Adipose tissue (tissue), 3 donors: ENCODE data around the gene TIMP2. TPM values are rescaled to one million over a fixed set of nuclear protein-coding genes. Genes with fewer than 3 reads are reported as not detected.
"Not testable (repeated sequence)": the region's sequence is repeated elsewhere in the genome, so short reads cannot be mapped to it uniquely, and the experiment has no call there.

ENCODE experiments used
- H3K27ac ChIP-seq: one replicate; pipeline ENCODE4 v1.5.1; 2013; ENCODE audit warnings: low read depth, low read length
- WGBS, 3 donors: extraction: QIAGEN DNeasy Blood & Tissue Kit; methylation state at CpG; one replicate each; pipeline ENCODE4 v1.1.7; 2013; 5-methylcytosine and 5-hydroxymethylcytosine counted together
- polyA plus RNA-seq, 3 donors: library from polyadenylated mRNA; stranded (reverse); fragments of 200-250 nt; gene quantifications; one replicate each; pipeline ENCODE4 v1.2.3, GENCODE V29; 2013
- donor health status: healthy with polysubstance abuse.
- donor health status: Bipolar disorder and iron deficiency.
- donor health status: healthy.

Gene TIMP2
- polyA plus RNA-seq, 3 donors = 37.2 to 127 (median 122) TPM

DNA sequence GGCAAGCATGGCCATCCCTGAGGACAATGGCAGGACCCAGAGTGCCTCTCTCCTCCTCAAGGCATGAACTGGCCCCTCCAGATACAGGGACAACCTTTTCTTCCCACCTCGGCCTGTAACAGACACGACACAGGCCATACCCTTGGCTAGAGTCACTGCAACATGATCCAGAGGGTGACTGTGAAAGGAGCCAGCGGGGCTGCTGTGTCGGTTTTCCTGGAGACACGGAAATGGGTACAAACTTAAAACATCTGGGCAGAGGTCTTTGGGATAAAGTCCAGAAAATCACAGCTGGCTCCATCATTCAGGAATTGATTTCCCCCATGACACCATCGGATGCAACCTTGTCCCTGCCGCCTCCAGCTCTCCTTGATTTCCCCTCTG lies 27.5 kb downstream of the TIMP2 start:
- no peak overlapping the region for H3K27ac ChIP-seq
- WGBS, 3 donors = 71 to 92% (median 73%) methylated on average over 7 of the region's 7 CpGs

DNA sequence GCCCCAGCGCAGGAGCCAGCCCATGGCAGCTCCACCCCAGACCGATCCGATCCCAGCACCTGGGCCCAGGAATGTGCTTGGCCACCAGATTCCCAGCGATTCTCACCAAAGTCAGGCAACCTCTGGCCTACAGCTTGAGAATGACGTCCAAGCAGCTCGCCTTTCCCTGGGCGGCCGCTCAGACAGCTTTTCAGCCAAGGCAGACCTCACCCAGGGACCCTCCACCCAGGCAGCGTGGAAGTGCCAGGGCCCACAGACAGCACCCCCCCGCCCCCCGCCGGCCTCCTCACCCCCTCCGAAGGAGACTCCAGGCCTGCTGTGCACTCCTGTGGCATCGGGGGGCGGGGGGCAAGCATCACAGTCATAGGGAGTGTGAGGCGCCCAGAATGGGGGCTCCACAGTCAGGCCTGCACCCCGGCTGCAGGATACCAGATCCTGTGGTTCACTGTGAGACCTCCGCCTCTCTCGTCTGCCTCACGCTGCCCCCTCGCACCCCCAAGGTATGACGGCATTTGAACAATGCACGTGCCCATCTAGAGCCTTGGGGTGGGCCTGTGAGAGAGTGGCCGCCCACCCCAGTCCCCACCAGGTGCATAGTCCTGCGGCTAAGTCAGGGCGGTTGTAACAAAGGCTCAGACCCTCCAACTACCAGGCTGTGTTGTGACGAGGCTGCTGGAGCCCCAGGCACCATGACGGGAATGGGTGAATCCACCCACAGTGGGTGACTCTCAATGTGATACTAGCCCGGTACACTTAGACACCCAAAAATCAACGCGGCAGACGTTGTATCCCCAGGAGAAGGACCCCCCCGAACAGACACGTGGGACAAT lies 28.1 kb downstream of the TIMP2 start:
- H3K27ac ChIP-seq = no peak overlapping the region
- WGBS, 3 donors = 80 to 90% (median 85%) methylated on average over 32 to 34 of the region's 34 CpGs

DNA sequence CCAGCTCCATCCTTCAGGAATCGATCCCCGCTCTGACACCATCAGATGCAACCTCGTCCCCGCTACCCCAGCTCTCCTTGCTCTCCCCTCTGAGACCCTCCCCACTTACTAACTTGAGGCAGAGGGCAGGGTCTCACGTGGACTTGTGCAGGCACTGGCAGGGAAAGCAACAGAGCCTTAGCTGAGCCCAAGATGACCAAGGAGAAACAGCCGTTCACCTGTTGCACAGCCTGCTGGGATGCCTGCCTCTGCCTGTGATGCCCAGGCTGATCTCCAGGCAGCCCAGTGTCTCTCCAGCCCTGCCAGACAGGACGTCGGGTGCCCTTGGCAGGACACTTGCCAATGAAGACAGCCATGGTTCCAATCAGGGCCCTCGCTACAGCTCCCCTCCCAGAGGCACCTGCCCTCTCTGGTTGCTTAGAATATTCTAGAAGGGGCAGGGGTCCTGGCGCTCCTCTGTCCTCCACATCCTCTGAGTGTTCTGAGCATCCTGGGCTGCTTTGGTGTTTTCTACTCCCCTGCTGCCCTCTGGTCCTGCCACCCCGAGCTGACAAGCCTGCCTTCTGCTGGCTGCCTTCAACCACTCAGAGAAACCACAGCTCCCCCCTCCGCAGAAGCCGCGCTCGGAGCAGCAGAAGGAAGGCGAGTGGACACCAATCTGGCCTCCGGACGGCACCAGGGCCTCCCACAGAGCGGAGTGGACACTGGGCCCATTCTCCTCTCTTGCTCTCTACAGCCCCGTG lies 28.9 kb downstream of the TIMP2 start:
- WGBS, 3 donors = 75 to 87% (median 79%) methylated on average over 20 of the region's 20 CpGs
- no peak overlapping the region for H3K27ac ChIP-seq

DNA sequence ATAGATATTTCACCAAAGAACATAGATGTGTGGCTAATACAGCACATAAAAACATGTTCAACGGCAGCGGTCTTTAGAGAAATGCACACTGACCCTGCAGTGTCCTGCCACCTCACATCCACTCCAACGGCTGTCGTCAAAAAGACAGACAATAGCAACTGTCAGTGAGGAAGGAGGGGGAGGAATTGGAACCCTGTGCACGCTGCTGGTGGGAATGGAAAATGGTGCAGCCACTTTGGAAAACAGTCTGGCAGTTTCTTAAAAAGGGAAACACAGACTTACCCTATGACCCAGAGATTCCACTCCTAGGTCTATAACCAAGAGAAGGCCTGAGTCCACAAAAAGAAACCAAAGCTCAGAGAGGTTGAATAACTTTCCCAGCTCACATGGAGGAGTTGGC lies 29.9 kb downstream of the TIMP2 start:
- WGBS, 3 donors = 50 to 85% (median 55%) methylated on average over 5 of the region's 5 CpGs
- H3K27ac ChIP-seq = no peak overlapping the region

DNA sequence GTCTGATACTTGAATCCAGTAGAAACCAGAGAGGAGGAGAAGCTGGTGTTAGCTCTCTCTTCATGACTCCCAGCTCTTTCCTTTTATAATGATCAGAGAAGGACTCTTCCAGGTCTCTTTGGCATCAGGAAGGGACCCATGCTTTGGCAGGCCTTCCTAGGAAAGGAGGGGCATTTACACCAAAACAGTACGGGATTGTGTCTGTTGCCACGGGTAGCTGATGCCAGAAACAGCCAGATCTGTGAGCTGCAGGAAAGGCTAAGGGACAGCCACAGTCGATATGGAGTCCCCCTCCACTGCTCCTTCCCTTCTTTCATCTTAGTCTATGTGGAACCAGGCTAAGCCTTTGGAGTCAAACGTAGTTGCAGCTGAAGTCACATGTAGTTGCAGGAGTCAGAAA lies 31.5 kb downstream of the TIMP2 start:
- no peak overlapping the region for H3K27ac ChIP-seq
- WGBS, 3 donors = 31 to 56% (median 41%) methylated on average over 4 of the region's 4 CpGs

DNA sequence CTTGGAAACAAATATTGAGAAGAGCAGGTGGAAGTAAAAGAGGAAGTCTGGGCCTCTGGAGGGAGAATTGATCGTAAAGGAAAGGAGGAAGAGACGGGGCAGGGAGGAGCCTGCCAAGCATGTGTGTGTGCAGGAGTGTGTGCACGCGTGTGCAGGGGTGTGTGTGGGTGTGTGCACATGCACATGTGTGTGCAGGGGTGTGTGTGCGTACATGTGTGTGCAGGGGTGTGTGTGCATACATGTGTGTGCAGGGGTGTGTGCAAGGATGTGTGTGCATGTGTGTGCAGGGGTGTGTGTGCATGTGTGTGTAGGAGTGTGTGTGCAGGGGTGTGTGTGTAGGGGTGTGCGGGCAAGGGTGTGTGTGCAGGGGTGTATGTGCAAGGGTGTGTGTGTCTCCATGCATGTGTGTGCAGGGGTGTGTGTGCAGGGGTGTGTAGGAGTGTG lies 32.2 kb downstream of the TIMP2 start:
- 60 to 83% (median 76%) methylated on average over 6 of the region's 6 CpGs for WGBS, 3 donors
- H3K27ac ChIP-seq = no peak overlapping the region

DNA sequence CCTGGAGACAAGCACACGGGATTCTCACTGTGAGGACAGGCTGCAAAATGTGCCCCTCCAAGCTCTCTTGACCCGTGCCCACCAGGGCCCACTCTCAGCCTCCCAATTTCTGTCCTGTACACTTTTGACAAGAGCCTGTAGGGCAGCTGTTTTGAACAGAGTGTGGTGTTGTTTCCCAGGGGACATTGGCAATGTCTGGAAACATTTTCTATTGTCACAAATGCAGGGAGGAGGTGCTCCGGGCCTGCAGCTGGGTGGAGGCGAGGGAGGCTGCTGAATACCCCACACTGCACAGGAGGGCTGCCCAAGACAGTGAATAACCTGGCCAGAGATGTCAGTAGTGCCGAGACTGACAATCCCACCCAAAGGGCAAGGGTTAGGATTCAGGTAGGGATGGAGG lies 32.7 kb downstream of the TIMP2 start:
- WGBS, 3 donors = 51 to 75% (median 56%) methylated on average over 5 of the region's 5 CpGs
- H3K27ac ChIP-seq = no peak overlapping the region

DNA sequence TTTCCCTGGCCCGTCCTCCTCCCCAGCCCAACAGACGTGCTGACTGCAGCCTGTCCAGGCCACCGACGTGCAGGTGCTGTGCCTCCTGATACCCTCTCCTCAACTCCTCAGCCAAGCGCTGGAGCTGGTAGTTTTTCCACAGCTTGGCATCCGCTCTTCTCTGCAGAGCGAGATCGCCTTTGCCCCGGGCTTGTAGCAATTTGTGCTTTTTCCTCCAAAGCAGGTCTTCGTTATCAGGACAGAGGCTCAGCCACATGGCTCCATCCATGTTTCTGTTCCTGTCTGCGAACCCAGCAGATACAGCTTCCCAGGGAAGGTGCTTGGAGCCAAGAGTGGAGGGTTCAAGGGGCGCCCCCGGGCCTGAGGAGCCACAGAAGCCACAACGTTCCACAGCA lies 33.1 kb downstream of the TIMP2 start:
- WGBS, 3 donors = 76 to 89% (median 78%) methylated on average over 14 of the region's 14 CpGs
- H3K27ac ChIP-seq = peak overlapping the region; percentile 41

DNA sequence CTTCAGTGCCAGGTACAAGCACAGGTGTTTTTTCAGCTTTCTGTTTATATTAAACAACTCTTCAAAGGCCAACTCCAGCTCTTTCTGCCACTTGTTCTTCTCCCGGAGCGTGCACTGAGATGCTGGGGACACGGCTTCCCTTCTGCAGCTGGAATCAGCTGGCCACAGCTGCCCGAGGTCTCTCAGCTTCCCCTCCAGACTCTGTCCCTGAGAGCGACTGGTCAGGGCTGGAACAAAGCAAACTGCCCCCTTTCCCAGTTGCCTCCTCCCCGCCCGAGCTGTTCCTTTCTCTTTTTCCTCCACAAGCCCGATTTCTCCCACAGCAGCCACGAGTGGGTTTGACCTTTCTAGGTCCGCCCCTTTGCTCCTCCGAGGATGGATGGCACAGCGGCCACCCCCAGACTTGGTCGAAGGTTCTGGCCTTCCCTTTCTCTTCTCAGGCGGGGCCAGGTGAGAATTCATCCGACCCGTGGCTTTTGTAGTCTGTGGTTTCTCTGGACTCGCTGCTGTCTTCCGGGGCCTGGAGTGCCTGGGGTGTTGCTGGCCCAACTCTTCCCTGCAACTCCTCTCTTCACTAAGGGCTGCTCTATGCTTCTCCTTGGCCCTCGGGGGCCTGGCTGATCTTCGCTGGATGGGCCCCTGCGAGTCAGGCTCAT lies 33.7 kb downstream of the TIMP2 start:
- H3K27ac ChIP-seq = peak overlapping the region; percentile 41
- 64 to 79% (median 71%) methylated on average over 21 of the region's 21 CpGs for WGBS, 3 donors

DNA sequence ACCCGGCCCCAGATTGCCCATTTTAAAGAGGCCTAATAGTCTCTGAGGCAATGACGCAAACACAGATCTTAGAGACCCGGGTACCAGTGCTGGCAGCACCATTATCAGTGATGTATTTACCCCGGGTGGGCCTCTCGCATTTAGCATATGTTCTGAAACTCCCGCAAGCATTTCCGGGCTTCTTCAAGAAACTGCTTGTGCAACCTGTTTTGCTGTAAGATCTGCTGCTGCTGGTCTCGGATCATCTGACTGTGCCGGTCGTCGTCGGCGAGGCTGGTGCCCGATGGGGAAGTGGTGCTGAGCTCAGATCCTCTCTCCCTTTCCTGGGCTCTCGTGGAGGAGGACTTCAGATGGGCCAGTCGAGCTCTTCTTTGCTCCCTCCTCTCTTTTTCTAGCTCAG lies 34.7 kb downstream of the TIMP2 start:
- WGBS, 3 donors = 48 to 85% (median 53%) methylated on average over 16 of the region's 16 CpGs
- H3K27ac ChIP-seq = no peak overlapping the region

DNA sequence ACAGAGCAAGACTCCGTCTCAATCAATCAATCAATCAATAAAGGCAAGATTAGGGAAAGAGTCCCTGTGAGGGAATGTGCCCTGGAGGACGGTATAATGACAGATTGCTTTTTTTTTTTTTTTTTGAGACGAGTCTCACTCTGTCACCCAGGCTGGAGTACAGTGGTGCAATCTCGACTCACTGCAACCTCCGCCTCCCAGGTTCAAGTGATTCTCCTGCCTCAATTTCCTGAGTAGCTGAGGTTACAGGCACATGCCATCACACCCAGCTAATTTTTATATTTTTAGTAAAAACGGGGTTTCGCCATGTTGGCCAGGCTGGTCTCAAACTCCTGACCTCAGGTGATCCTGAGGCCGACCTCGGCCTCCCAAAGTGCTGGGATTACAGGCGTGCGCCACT lies 35.1 kb downstream of the TIMP2 start:
- WGBS, 3 donors = 59 to 85% (median 67%) methylated on average over 10 to 11 of the region's 11 CpGs
- not testable (repeated sequence) for H3K27ac ChIP-seq

DNA sequence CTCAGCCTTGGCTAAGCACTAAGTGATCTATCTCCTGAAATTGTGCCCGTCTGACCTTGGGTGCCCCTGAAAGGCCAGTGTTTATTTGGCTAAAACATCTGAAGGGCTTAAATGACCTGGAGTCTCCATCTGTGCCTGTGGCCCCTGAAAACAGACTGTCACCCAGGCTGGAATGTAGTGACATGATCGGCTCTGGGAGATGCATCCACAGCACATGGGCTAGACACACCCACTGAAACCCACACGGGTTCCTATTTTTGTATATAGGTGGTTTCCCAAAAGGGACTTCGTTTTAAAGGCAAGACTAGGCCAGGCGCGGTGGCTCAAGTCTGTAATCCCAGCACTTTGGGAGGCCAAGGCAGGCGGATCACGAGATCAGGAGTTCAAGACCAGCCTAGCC lies 35.7 kb downstream of the TIMP2 start:
- H3K27ac ChIP-seq = no peak overlapping the region
- 59 to 74% (median 67%) methylated on average over 8 of the region's 8 CpGs for WGBS, 3 donors

DNA sequence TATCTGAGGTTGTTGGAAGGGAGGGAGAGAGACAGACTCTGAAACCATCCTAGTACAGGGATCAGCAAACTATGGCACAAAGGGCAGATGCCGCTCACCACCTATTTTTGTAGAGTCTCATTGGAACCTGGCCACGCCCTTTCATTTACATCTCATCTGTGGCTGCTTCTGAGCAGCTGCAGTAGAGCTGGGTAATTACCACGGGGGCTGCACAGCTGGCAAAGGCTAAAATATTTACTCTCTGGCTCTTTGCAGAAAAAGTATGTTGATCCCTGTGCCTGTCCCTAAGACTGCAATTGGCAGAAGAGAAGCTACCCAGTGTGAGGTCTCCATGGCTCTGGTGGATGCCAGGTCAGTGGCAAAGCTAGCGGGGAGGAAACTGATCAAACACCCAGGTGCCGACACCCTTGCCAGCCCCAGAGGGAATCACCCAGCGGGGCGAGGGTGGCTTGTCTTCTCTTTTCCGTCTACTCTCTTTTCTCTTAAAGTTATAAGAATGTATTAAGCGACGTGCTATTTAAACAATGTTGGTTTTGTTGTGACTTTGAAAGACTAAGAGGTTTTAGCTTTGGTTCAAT lies 36.2 kb downstream of the TIMP2 start:
- H3K27ac ChIP-seq = no peak overlapping the region

DNA sequence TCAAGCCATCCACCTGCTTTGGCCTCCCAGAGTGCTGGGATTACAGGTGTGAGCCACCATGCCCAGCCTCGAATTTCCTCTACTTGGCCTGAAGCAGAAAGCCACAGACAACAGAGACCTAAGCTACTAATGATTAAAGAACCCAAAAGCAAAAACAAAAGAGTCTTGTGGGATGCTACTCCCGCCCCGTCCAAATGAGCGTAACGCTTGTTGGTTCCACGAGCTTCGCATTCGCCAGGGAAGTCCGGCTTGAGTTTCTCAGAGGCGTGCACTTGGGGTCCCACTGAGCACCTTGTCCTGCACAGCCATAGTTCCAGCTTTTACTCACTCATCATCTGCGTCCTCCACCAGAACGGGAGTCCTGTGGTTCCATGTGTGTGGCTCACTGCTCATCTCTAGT lies 38.2 kb downstream of the TIMP2 start:
- no peak overlapping the region for H3K27ac ChIP-seq
- 96 to 97% (median 97%) methylated on average over 12 of the region's 12 CpGs for WGBS, 3 donors

More for the DNA sequence above, 36.2 kb downstream of the TIMP2 start:
- WGBS, 3 donors = 62 to 89% (median 83%) methylated on average over 10 of the region's 10 CpGs

DNA sequence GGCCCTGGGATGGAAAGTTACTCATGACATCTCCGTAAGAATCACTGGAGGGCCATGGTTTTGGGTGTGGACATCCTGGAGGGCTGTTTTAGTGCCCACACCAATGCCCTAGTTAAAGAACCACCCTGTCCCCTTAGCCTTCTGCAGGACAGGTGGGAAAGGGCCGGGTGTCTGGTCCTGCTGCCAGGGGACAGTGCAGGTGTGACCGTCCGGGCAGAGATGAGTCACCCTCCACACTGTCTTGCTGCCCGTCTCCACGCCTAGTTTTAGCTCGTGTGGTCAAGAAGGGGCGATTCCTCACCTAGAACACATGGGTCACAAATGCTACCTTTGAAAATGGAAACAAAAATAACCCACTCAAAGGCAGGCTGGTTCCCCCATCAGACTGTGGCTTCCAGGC lies 39.2 kb downstream of the TIMP2 start:
- H3K27ac ChIP-seq = no peak overlapping the region
- WGBS, 3 donors = 85 to 93% (median 88%) methylated on average over 8 of the region's 8 CpGs

DNA sequence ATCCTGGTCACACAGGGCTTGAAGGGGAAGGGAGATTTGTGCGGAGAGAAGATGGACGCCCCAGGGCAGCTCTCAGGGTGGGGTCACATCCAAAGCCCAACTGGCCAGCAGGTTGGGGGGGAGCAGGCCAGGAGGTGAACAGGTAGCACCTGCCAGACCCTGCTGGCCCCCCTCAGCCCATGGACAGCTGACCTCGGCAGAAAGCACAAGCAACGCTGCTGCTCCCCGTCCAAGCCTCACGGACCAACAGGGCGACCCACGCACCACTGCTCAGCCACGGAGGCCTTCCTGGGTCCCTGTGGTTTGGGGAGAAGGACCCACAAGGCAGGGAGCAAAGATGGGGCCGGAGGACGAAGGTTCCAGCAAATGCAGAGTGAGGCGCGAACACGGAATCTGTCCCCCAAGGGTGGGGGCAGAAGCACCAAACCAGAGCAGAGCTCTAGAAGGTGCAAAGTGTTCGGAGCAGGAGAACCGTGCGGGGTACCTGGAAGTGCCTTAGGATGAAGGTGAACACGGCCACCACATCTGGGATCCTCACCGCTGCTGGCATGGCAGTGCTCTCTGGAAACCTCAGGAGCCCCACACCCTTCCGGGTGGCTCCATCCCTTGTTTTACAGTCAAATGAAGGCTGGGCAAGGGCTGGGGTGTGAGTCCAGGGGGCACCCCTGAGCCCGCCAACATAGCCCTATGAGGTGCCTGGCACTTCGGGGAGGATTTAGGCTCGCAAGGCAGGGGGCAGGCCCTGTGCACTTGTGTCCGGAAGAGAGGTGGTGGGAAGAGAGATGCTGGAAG lies 40.1 kb downstream of the TIMP2 start:
- WGBS, 3 donors = 88 to 93% (median 91%) methylated on average over 23 to 24 of the region's 24 CpGs
- peak overlapping the region; percentile 32 for H3K27ac ChIP-seq

DNA sequence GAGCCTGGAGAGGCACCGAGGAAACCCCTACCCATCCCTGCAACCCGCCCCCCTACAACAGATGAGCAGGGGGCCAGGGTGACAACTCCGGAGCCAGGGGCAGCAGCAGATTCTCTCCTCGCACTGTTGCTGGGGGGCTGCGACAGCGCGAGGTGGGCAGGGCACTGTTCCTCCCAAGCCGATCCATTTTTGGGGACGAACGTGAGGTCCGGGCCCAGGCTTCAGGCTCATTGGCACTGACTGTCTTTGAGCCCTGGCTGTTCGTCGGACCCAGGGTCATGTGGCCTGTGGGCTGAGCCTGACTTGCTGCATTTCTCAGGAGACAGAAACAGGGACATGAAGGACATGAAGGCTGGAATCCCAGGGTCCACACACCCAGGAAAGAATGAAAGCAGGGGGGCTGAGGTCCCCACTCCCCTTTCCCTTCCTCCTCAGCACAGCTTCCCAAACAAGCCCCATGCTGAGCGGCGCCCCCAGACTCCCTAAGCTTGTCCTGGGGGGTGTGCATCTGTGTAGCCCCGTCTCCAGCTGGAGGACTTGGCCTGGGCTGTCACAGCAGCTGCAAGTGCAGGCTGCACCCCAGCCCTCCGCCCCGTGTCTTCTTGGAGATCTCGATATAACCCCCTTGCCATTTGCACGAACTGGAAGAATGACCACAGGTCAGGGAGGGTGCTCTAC lies 40.9 kb downstream of the TIMP2 start:
- 28 to 67% (median 40%) methylated on average over 20 of the region's 20 CpGs for WGBS, 3 donors

More for the DNA sequence above, 40.9 kb downstream of the TIMP2 start:
- peak overlapping the region; percentile 94 for H3K27ac ChIP-seq
